A549 (cell line): ENCODE measurements around the gene SCART1. TPM values are rescaled to one million over a fixed set of nuclear protein-coding genes. Genes with fewer than 3 reads are reported as not detected.

Source experiments
- ATAC-seq, 2 experiments: fragments of 200-7000 bp in 1 of 2; fragments of >200 bp in 1 of 2; cut with Nextera tagmentation in 1 of 2; cut with Tn5 transposase in 1 of 2; 3 replicates each; pipeline versions ENCODE4 v1.8.0 to v1.9.1; 2018 to 2020; ENCODE audit warnings: mild to moderate bottlenecking in 1 of 2, moderate library complexity in 1 of 2
- CTCF ChIA-PET: fragments of 300-600 bp; sonication (Branson Sonifier 250); formaldehyde crosslinking; extraction: SDS; loops from one replicate; lab custom pipeline; 2021; ENCODE audit warnings: antibody characterized with exemption, inconsistent platforms; lab: Yijun Ruan, JAX
- POLR2A ChIA-PET: fragments of 350-600 bp; formaldehyde crosslinking; extraction: SDS; loops from one replicate; lab custom pipeline; 2021; ENCODE audit warnings: antibody characterized with exemption, inconsistent platforms; lab: Yijun Ruan, JAX
- DNase-seq, 2 experiments: peaks; one replicate each; pipeline versions ENCODE4 v3.0.0 to v3.0.0-alpha.2; 2011 to 2016; ENCODE audit warnings: low read depth in 1 of 2, low spot score in 1 of 2
- FAIRE-seq: peaks from 2 replicates; lab custom pipeline; 2011; peaks lifted over from hg19 to GRCh38; lab: Jason Lieb, UNC
- H3K27ac ChIP-seq, 2 experiments: fragments of >200 bp; sonication (Bioruptor Twin); formaldehyde crosslinking; 3 replicates each; pipeline ENCODE4 v1.5.1; 2016 to 2017
- H3K4me1 ChIP-seq: fragments of >200 bp; sonication (Bioruptor Twin); formaldehyde crosslinking; 3 replicates; pipeline ENCODE4 v1.6.1; 2016
- H3K4me2 ChIP-seq: fragments of >200 bp; sonication (Bioruptor Twin); formaldehyde crosslinking; 3 replicates; pipeline ENCODE4 v1.6.1; 2016
- H3K4me3 ChIP-seq: fragments of >200 bp; sonication (Bioruptor Twin); formaldehyde crosslinking; 3 replicates; pipeline ENCODE4 v1.5.1; 2016
- H3K9me3 ChIP-seq: fragments of >200 bp; sonication (Bioruptor Twin); formaldehyde crosslinking; 3 replicates; pipeline ENCODE4 v1.6.1; 2016
- BHLHE40 ChIP-seq: IDR thresholded peaks from 2 replicates; pipeline ENCODE4 v1.6.1; 2012; ENCODE audit warnings: low read depth, low read length, inconsistent platforms
- CBX2 ChIP-seq: fragments of 200-600 bp; sonication (generic); IDR thresholded peaks from 2 replicates; pipeline ENCODE4 v1.6.1; 2016; ENCODE audit warnings: low read depth, mild to moderate bottlenecking, borderline replicate concordance
- CEBPB ChIP-seq, 2 experiments: fragments of >200 bp in 1 of 2; sonication (Bioruptor Twin) in 1 of 2; formaldehyde crosslinking in 1 of 2; IDR thresholded peaks; 2 replicates each; pipeline ENCODE4 v1.6.1; 2012 to 2016
- EHMT2 ChIP-seq: fragments of 200-600 bp; sonication (generic); IDR thresholded peaks from 2 replicates; pipeline ENCODE4 v1.6.1; 2016; ENCODE audit warnings: antibody characterized with exemption, low read depth, mild to moderate bottlenecking, moderate library complexity
- HMGXB4 ChIP-seq: fragments of 250-450 bp; sonication (Bioruptor Pico); IDR thresholded peaks from 2 replicates; pipeline ENCODE4 v1.5.0; 2021; ENCODE audit warnings: mild to moderate bottlenecking, moderate library complexity, borderline replicate concordance
- HOXA7 ChIP-seq: fragments of 250-450 bp; sonication (Bioruptor Pico); IDR thresholded peaks from 2 replicates; pipeline ENCODE4 v1.5.0; 2020; ENCODE audit warnings: mild to moderate bottlenecking, moderate library complexity
- HOXB5 ChIP-seq: fragments of 250-450 bp; sonication (Bioruptor Pico); IDR thresholded peaks from 2 replicates; pipeline ENCODE4 v1.5.0; 2020; ENCODE audit warnings: mild to moderate bottlenecking, moderate library complexity
- KDM1A ChIP-seq: fragments of 200-600 bp; sonication (generic); IDR thresholded peaks from 2 replicates; pipeline ENCODE4 v1.6.1; 2016; ENCODE audit warnings: low read depth, mild to moderate bottlenecking
- MAFK ChIP-seq: fragments of 450-650 bp; IDR thresholded peaks from 2 replicates; pipeline ENCODE4 v1.6.1; 2014; ENCODE audit not compliant: partially characterized antibody
- MAX ChIP-seq: IDR thresholded peaks from 2 replicates; pipeline ENCODE4 v1.6.1; 2012
- MAZ ChIP-seq: fragments of 150-350 bp; IDR thresholded peaks from 2 replicates; pipeline ENCODE4 v1.6.1; 2014; ENCODE audit warnings: antibody characterized with exemption, low read depth, low read length, borderline replicate concordance
- NFE2L2 ChIP-seq: fragments of 150-350 bp; conservative IDR thresholded peaks from 2 replicates; pipeline ENCODE4 v1.6.1; 2014; ENCODE audit warnings: low read length
- NPAS2 ChIP-seq: fragments of 250-450 bp; sonication (Bioruptor Pico); IDR thresholded peaks from 2 replicates; pipeline ENCODE4 v1.8.0; 2022; ENCODE audit warnings: mild to moderate bottlenecking, moderate library complexity, borderline replicate concordance
- POLR2A ChIP-seq: IDR thresholded peaks from 2 replicates; pipeline ENCODE4 v1.6.1; 2012; ENCODE audit warnings: mild to moderate bottlenecking, low read length
- RAD21 ChIP-seq, 2 experiments: fragments of >200 bp in 1 of 2; sonication (Bioruptor Twin) in 1 of 2; formaldehyde crosslinking in 1 of 2; IDR thresholded peaks in 1 of 2; conservative IDR thresholded peaks in 1 of 2; 2 replicates in 1 of 2; 3 replicates in 1 of 2; pipeline ENCODE4 v1.6.1; 2012 to 2018; ENCODE audit warnings: inconsistent platforms in 1 of 2
- RARB ChIP-seq: fragments of 250-450 bp; sonication (Bioruptor Pico); IDR thresholded peaks from 2 replicates; pipeline ENCODE4 v1.8.0; 2021; ENCODE audit warnings: mild to moderate bottlenecking, moderate library complexity
- RCOR1 ChIP-seq: fragments of 150-350 bp; IDR thresholded peaks from 2 replicates; pipeline ENCODE4 v1.6.1; 2014; ENCODE audit warnings: antibody characterized with exemption, low read length, low read depth
- TFCP2L1 ChIP-seq: fragments of 250-450 bp; sonication (Bioruptor Pico); IDR thresholded peaks from 2 replicates; pipeline ENCODE4 v1.5.0; 2021; ENCODE audit warnings: mild to moderate bottlenecking
- ZC3H11A ChIP-seq: fragments of 450-650 bp; IDR thresholded peaks from 2 replicates; pipeline ENCODE4 v1.6.1; 2014; ENCODE audit warnings: antibody characterized with exemption, mild to moderate bottlenecking
- ZFP36 ChIP-seq: fragments of 450-650 bp; IDR thresholded peaks from 2 replicates; pipeline ENCODE4 v1.6.1; 2014; ENCODE audit warnings: borderline replicate concordance; ENCODE audit not compliant: partially characterized antibody
- ZNF302 ChIP-seq: fragments of 250-450 bp; sonication (Bioruptor Pico); IDR thresholded peaks from 2 replicates; pipeline ENCODE4 v1.9.0; 2021; ENCODE audit warnings: inconsistent platforms, mild to moderate bottlenecking, moderate library complexity
- ZSCAN20 ChIP-seq: fragments of 250-450 bp; sonication (Bioruptor Pico); IDR thresholded peaks from 2 replicates; pipeline ENCODE4 v1.8.0; 2022; ENCODE audit warnings: mild to moderate bottlenecking, moderate library complexity
- WGBS: methylation state at CpG from one replicate; pipeline ENCODE4 v1.1.6; 2017; ENCODE audit errors: missing lambda C conversion rate; 5-methylcytosine and 5-hydroxymethylcytosine counted together
- polyA plus RNA-seq, 4 experiments: library from polyadenylated mRNA; depleted of rRNA in 3 of 4; stranded (reverse); fragments of >200 nt; fragmentation: RNase III in 1 of 4; extraction: RNeasy Plus Mini Kit Qiagen cat#74134 plus additional on column Dnase treatment in 1 of 4; gene quantifications; 2 replicates in 3 of 4; 3 replicates in 1 of 4; pipeline ENCODE4 v1.2.3, GENCODE V29; 2011 to 2017
- TF ChIP-seq, protein P1 (sequence below): fragments of >200 bp; sonication (Bioruptor Twin); formaldehyde crosslinking; IDR thresholded peaks from 3 replicates; pipeline ENCODE4 v1.5.1; 2016
- TF ChIP-seq, protein P2 (sequence below): IDR thresholded peaks from 2 replicates; pipeline ENCODE4 v1.6.1; 2012; ENCODE audit warnings: low read depth, borderline replicate concordance
- TF ChIP-seq, protein P3 (sequence below): fragments of 250-450 bp; sonication (Bioruptor Pico); IDR thresholded peaks from 2 replicates; pipeline ENCODE4 v1.5.0; 2020; ENCODE audit warnings: low read depth, mild to moderate bottlenecking, moderate library complexity
- TF ChIP-seq, protein P4 (sequence below): fragments of >200 bp; sonication (Bioruptor Twin); formaldehyde crosslinking; IDR thresholded peaks from 2 replicates; pipeline ENCODE4 v1.6.1; 2016

Gene SCART1
- polyA plus RNA-seq, 2 of the 4 experiments (the other 2 are of a cell fraction) = 0.37 to 0.96 TPM

DNA sequence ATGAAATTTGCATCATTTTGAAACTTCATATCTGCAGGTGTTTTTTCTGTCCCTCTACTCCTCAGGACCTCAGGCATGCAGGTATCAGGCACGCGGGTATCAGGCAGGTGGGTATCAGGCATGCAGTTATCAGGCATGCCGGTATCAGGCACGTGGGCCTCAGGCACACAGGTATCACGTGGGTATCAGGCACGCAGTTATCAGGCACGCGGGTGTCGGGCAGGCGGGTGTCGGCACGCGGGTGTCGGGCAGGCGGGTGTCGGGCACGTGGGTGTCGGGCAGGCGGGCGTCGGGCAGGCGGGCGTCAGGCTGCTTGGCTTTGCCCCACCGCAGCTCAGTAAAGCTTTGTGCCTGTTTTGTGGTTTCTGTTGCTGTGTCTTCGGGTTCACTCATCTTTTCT lies 38.0 kb upstream of the SCART1 start:
- ATAC-seq = no peak
- no peak for DNase-seq
- ChIA-PET POLR2A (no interaction called here), CTCF (interaction anchor here (1.9 kb wide), 1 partner anchor 86 kb away, joined by 7 read pairs; no protein-coding TSS in a partner anchor)
- Histone ChIP-seq H3K27ac (no peak overlapping the region), H3K4me1 (no peaks in the 10 kb centered on the region), H3K4me2 (no peak overlapping the region), H3K9me3 (peaks cover 23% of the 10 kb centered on the region), H3K4me3 (no peak overlapping the region)
- FAIRE-seq = no peak
- TF ChIP-seq HMGXB4 (no peak), ZNF302 (CRISPR knock-in tag) (no peak), EHMT2 (no peak), RARB (CRISPR knock-in tag) (no peak), MAX (no peak), TFCP2L1 (CRISPR knock-in tag) (no peak), ZC3H11A (no peak), RCOR1 (no peak), BHLHE40 (no peak), ZFP36 (no peak), MAZ (no peak), POLR2A (no peak), NPAS2 (no peak)
- TF ChIP-seq, protein P1, sequence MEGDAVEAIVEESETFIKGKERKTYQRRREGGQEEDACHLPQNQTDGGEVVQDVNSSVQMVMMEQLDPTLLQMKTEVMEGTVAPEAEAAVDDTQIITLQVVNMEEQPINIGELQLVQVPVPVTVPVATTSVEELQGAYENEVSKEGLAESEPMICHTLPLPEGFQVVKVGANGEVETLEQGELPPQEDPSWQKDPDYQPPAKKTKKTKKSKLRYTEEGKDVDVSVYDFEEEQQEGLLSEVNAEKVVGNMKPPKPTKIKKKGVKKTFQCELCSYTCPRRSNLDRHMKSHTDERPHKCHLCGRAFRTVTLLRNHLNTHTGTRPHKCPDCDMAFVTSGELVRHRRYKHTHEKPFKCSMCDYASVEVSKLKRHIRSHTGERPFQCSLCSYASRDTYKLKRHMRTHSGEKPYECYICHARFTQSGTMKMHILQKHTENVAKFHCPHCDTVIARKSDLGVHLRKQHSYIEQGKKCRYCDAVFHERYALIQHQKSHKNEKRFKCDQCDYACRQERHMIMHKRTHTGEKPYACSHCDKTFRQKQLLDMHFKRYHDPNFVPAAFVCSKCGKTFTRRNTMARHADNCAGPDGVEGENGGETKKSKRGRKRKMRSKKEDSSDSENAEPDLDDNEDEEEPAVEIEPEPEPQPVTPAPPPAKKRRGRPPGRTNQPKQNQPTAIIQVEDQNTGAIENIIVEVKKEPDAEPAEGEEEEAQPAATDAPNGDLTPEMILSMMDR = no peak
- WGBS = 95% methylated on average over 23 of the region's 25 CpGs

DNA sequence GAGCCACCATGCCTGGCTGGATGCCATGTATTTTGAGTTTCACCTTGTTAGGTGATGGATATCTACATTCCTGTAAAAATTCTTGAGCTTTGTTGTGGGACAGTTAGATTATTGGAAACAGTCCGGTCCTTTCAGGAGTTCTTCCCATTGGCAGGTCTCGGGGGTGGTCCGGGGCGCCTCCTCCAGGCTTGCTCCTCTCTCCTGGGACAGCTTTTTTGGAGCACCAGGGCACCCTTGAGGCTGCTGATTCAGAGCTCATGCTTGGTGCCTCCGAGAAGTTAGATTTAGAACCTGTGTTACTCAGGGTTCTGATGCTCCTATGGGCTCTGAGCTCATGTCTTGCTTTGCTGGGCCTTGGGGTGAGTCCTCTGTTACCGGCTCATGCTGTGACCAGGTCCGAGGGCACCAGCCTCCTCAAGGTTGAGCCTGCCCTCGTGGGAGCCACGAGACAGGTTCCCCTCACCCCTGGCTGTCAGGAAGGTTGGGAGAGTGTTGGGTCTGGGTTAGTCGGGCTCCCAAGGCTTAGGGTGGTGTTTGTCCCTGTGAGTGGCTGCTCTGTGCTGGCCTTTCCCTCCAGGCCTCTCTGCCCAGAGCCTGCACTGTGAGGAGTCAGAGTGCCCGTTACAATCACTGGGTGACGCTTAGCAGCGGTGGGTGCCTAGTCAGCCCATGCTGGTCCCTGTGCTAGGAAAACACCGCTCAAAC lies 35.3 kb upstream of the SCART1 start:
- FAIRE-seq = no peak
- peaks cover 6% of the 10 kb centered on the region; the same call in 2 of the 3 replicates for H3K4me1 ChIP-seq
- ChIA-PET CTCF (no interaction called here), POLR2A (no interaction called here)
- H3K9me3 ChIP-seq = no peaks in the 10 kb centered on the region
- no peak overlapping the region for H3K4me2 ChIP-seq
- H3K4me3 ChIP-seq = no peak overlapping the region
- DNase-seq = no peak
- 93% methylated on average over 13 of the region's 14 CpGs for WGBS
- no peak for TF ChIP-seq MAFK
- no peak for TF ChIP-seq NFE2L2
- no peak for TF ChIP-seq CBX2
- TF ChIP-seq ZSCAN20 (CRISPR knock-in tag) = no peak
- TF ChIP-seq, protein P2, sequence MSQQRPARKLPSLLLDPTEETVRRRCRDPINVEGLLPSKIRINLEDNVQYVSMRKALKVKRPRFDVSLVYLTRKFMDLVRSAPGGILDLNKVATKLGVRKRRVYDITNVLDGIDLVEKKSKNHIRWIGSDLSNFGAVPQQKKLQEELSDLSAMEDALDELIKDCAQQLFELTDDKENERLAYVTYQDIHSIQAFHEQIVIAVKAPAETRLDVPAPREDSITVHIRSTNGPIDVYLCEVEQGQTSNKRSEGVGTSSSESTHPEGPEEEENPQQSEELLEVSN = no peak
- TF ChIP-seq, protein P3, sequence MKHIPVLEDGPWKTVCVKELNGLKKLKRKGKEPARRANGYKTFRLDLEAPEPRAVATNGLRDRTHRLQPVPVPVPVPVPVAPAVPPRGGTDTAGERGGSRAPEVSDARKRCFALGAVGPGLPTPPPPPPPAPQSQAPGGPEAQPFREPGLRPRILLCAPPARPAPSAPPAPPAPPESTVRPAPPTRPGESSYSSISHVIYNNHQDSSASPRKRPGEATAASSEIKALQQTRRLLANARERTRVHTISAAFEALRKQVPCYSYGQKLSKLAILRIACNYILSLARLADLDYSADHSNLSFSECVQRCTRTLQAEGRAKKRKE (CRISPR knock-in tag) = no peak
- TF ChIP-seq HOXA7 (CRISPR knock-in tag) = no peak
- TF ChIP-seq HOXB5 (CRISPR knock-in tag) = no peak
- TF ChIP-seq, protein P4, sequence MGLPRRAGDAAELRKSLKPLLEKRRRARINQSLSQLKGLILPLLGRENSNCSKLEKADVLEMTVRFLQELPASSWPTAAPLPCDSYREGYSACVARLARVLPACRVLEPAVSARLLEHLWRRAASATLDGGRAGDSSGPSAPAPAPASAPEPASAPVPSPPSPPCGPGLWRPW = no peak
- no peak for TF ChIP-seq KDM1A
- no peak for TF ChIP-seq RAD21 (conservative IDR thresholded peaks at IDR 0.05 in 1 of 2, IDR thresholded peaks at IDR 0.05 in 1 of 2)
- TF ChIP-seq CEBPB (IDR thresholded peaks at IDR 0.05) = no peak
- TF ChIP-seq, all 56 proteins: peak for 0
- no peak for ATAC-seq
- H3K27ac ChIP-seq = no peak overlapping the region
